Eye (tissue), 1 donor: ENCODE data around the gene MTHFS.

Experiments used
- DNase-seq: peaks from one replicate; pipeline ENCODE4 v3.0.0-alpha.2; 2015

The MTHFS gene

GRCh38 chr15:79874242-79874641 is 22.6 kb downstream of the MTHFS start:
- no peak for DNase-seq

GRCh38 chr15:79872358-79873017 is 24.3 kb downstream of the MTHFS start:
- DNase-seq = no peak

GRCh38 chr15:79868554-79868953 is 28.3 kb downstream of the MTHFS start:
- no peak for DNase-seq

GRCh38 chr15:79863886-79864285 is 32.9 kb downstream of the MTHFS start:
- no peak for DNase-seq

GRCh38 chr15:79862191-79862590 is 34.6 kb downstream of the MTHFS start:
- DNase-seq = no peak

- no peak for DNase-seq
Measured at GRCh38 chr15:79860661-79861060, 36.2 kb downstream of the MTHFS start.

- DNase-seq = no peak
Measured at GRCh38 chr15:79858469-79858868, 38.3 kb downstream of the MTHFS start.

- peak; percentile 92 for DNase-seq
Measured at GRCh38 chr15:79853492-79854328, 43.1 kb downstream of the MTHFS start.

- DNase-seq = peak; percentile 73
Measured at GRCh38 chr15:79849789-79850188, 47.0 kb downstream of the MTHFS start.

GRCh38 chr15:79846539-79846938 is 50.3 kb downstream of the MTHFS start:
- no peak for DNase-seq

- DNase-seq = no peak
Measured at GRCh38 chr15:79844221-79844620, 52.6 kb downstream of the MTHFS start.

- DNase-seq = no peak
Measured at GRCh38 chr15:79837846-79838245, 59.0 kb downstream of the MTHFS start.

- DNase-seq = no peak
Measured at GRCh38 chr15:79834495-79834894, 62.3 kb downstream of the MTHFS start.

GRCh38 chr15:79832367-79833120 is 64.3 kb downstream of the MTHFS start:
- DNase-seq = no peak

GRCh38 chr15:79831604-79832003 is 65.2 kb downstream of the MTHFS start:
- no peak for DNase-seq

- no peak for DNase-seq
Measured at GRCh38 chr15:79829950-79830349, 66.9 kb downstream of the MTHFS start.

GRCh38 chr15:79828447-79828846 is 68.4 kb downstream of the MTHFS start:
- no peak for DNase-seq

- DNase-seq = no peak
Measured at GRCh38 chr15:79826800-79827199, 70.0 kb downstream of the MTHFS start.

- no peak for DNase-seq
Measured at GRCh38 chr15:79824136-79824701, 72.6 kb downstream of the MTHFS start.

GRCh38 chr15:79820820-79821219 is 76.0 kb downstream of the MTHFS start:
- DNase-seq = no peak

- no peak for DNase-seq
Measured at GRCh38 chr15:79820176-79820575, 76.6 kb downstream of the MTHFS start.

- no peak for DNase-seq
Measured at GRCh38 chr15:79816571-79816970, 80.2 kb downstream of the MTHFS start.

GRCh38 chr15:79815468-79815867 is 81.3 kb downstream of the MTHFS start:
- DNase-seq = no peak
